C4-2B (cell line): Measurements from ENCODE around the gene TMTC2.

Experiments
- ZFX ChIP-seq: fragments of 450-650 bp; IDR thresholded peaks from 2 replicates; pipeline ENCODE4 v1.6.1; 2017
- TF ChIP-seq, protein P1 (sequence below): fragments of 450-650 bp; conservative IDR thresholded peaks from 2 replicates; pipeline ENCODE4 v1.5.1; 2017; ENCODE audit warnings: mild to moderate bottlenecking

DNA sequence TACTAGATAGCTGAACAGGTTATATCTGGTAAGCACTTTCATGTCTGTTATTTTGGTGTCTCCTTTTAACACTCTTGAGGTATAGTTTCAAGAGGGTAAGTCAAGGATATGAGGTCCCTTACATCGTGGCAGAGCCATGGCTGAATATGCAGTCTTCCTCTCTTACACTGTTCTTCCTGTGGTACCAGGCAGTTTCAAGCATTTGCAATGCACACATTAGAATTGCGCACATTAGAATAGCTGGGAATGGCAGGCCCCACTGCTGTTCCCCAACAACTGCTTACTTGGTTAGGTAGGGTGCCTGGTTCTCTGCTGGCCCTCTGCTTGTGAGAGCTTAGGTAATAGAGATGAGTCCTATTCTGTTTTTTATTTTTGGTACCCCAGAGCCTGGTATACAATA is 41.2 kb downstream of the TMTC2 start:
- TF ChIP-seq, protein P1, sequence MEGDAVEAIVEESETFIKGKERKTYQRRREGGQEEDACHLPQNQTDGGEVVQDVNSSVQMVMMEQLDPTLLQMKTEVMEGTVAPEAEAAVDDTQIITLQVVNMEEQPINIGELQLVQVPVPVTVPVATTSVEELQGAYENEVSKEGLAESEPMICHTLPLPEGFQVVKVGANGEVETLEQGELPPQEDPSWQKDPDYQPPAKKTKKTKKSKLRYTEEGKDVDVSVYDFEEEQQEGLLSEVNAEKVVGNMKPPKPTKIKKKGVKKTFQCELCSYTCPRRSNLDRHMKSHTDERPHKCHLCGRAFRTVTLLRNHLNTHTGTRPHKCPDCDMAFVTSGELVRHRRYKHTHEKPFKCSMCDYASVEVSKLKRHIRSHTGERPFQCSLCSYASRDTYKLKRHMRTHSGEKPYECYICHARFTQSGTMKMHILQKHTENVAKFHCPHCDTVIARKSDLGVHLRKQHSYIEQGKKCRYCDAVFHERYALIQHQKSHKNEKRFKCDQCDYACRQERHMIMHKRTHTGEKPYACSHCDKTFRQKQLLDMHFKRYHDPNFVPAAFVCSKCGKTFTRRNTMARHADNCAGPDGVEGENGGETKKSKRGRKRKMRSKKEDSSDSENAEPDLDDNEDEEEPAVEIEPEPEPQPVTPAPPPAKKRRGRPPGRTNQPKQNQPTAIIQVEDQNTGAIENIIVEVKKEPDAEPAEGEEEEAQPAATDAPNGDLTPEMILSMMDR, result no peak
- no peak for TF ChIP-seq ZFX
